ENCODE results near the gene GSTCD.

GRCh38 chr4:105822061-105822460, 113.5 kb downstream of the GSTCD start:
- TF ChIP-seq ZBTB21 (tag by site-specific recombination; IDR thresholded peaks at IDR 0.05) (no peak), CTCF (tag by site-specific recombination; IDR thresholded peaks at IDR 0.05) (no peak), ZNF561 (tag by site-specific recombination; IDR thresholded peaks at IDR 0.05; ENCODE audit: borderline replicate concordance) (no peak), ZBTB1 (tag by site-specific recombination; IDR thresholded peaks at IDR 0.05) (no peak), ZNF792 (tag by site-specific recombination; IDR thresholded peaks at IDR 0.05) (no peak), ZFP37 (tag by site-specific recombination; IDR thresholded peaks at IDR 0.05) (no peak), ZNF76 (tag by site-specific recombination; IDR thresholded peaks at IDR 0.05; ENCODE audit: borderline replicate concordance, low read depth) (no peak)
